Measurements from ENCODE around the gene ABLIM3. TPM values are rescaled to one million over a fixed set of nuclear protein-coding genes. Genes with fewer than 3 reads are reported as not detected.

Gene ABLIM3
- total RNA-seq, 1 experiment from 2014 or later, result 14.3 TPM

DNA sequence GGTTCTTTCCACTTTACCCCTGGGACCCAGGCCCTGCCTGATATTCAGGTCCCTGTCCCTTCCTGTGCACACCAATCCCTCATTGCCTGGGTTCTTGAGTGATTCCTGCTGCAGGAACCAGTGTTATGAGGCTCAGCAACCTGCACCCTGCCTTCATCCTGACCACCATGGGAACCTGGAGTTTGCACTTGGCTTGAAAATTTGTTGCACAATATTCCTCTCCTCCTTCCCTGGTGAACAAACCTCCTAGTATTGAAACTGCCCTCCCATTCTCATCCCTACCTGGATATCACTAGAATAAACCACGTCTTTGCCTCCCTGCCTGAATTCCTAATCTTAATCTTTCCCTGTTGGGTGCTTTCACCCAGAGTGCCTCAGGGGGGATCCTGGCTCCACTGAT, 78.3 kb downstream of the ABLIM3 start:
- ATAC-seq (no peak), DNase-seq (ENCODE audit: low read depth, low spot score) (no peak)
- no peak for TF ChIP-seq RAD21 (IDR thresholded peaks at IDR 0.05; ENCODE audit: low read depth)
- TF ChIP-seq SIN3A (IDR thresholded peaks at IDR 0.05; ENCODE audit: low read depth), result no peak
- TF ChIP-seq, protein P1, sequence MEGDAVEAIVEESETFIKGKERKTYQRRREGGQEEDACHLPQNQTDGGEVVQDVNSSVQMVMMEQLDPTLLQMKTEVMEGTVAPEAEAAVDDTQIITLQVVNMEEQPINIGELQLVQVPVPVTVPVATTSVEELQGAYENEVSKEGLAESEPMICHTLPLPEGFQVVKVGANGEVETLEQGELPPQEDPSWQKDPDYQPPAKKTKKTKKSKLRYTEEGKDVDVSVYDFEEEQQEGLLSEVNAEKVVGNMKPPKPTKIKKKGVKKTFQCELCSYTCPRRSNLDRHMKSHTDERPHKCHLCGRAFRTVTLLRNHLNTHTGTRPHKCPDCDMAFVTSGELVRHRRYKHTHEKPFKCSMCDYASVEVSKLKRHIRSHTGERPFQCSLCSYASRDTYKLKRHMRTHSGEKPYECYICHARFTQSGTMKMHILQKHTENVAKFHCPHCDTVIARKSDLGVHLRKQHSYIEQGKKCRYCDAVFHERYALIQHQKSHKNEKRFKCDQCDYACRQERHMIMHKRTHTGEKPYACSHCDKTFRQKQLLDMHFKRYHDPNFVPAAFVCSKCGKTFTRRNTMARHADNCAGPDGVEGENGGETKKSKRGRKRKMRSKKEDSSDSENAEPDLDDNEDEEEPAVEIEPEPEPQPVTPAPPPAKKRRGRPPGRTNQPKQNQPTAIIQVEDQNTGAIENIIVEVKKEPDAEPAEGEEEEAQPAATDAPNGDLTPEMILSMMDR (IDR thresholded peaks at IDR 0.05 in 2 of 3, conservative IDR thresholded peaks at IDR 0.05 in 1 of 3; ENCODE audit: borderline replicate concordance in 1 of 3, insufficient read depth in 1 of 3, low read depth in 2 of 3, low read length in 2 of 3), result no peak
- no peak for TF ChIP-seq CBX3 (IDR thresholded peaks at IDR 0.05; ENCODE audit: low read depth)
- no peak for TF ChIP-seq EGR1 (IDR thresholded peaks at IDR 0.05; ENCODE audit: low read depth)
- TF ChIP-seq, protein P2, sequence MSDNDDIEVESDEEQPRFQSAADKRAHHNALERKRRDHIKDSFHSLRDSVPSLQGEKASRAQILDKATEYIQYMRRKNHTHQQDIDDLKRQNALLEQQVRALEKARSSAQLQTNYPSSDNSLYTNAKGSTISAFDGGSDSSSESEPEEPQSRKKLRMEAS (IDR thresholded peaks at IDR 0.05), result no peak
- TF ChIP-seq, protein P3, sequence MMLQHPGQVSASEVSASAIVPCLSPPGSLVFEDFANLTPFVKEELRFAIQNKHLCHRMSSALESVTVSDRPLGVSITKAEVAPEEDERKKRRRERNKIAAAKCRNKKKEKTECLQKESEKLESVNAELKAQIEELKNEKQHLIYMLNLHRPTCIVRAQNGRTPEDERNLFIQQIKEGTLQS (IDR thresholded peaks at IDR 0.05), result no peak
- TF ChIP-seq SP1 (IDR thresholded peaks at IDR 0.05; ENCODE audit: low read depth), result no peak
- TF ChIP-seq EZH2phosphoT487 (IDR thresholded peaks at IDR 0.05; ENCODE audit: borderline replicate concordance), result no peak
- no peak for TF ChIP-seq ZFX (IDR thresholded peaks at IDR 0.05)
- no peak for TF ChIP-seq YY1 (IDR thresholded peaks at IDR 0.05; ENCODE audit: extremely low read depth, insufficient replicate concordance, low read depth, low read length)
- no peak for TF ChIP-seq ELF1 (IDR thresholded peaks at IDR 0.05; ENCODE audit: borderline replicate concordance, low read depth)
- TF ChIP-seq POLR2A (IDR thresholded peaks at IDR 0.05; ENCODE audit: borderline replicate concordance, extremely low read depth, insufficient read depth, insufficient read length), result no peak
- TF ChIP-seq CEBPB (IDR thresholded peaks at IDR 0.05; ENCODE audit: low read depth), result no peak

More for the DNA sequence above, 78.3 kb downstream of the ABLIM3 start:
- H3K79me2 ChIP-seq (ENCODE audit: insufficient read depth, low read length), result no peaks in the 10 kb centered on the region
- no peaks in the 10 kb centered on the region for H3K36me3 ChIP-seq (ENCODE audit: control insufficient read depth in 1 of 2, insufficient read depth in 2 of 2, low read length in 2 of 2)
- RAD21 ChIA-PET (ENCODE audit: low non-redundant PET in 1 of 2, low total read pairs in 2 of 2, uncharacterized antibody in 2 of 2, unreplicated experiment in 2 of 2), result no interaction called here
- H2AFZ ChIP-seq (ENCODE audit: low read depth, low read length, poor library complexity, severe bottlenecking), result no peak overlapping the region
- no peaks in the 10 kb centered on the region for H3K4me1 ChIP-seq (ENCODE audit: control insufficient read depth in 1 of 2, insufficient read depth in 2 of 2, low read length in 2 of 2)
- H3K27ac ChIP-seq (ENCODE audit: low read depth, low read length), result no peak overlapping the region
- no TSS peak for BruUV-seq (replicated peaks)
- no peaks in the 10 kb centered on the region for H3K27me3 ChIP-seq (ENCODE audit: insufficient read depth, low read length)
- H3K9me2 ChIP-seq (ENCODE audit: insufficient read depth), result no peaks in the 10 kb centered on the region
- CTCF ChIA-PET, result no interaction called here
- no peaks in the 10 kb centered on the region for H4K20me1 ChIP-seq (ENCODE audit: insufficient read depth)
- H3K9me3 ChIP-seq (ENCODE audit: control insufficient read depth in 1 of 2, insufficient read depth in 1 of 2, low read depth in 1 of 2, low read length in 2 of 2), result no peaks in the 10 kb centered on the region
- no peak overlapping the region for H3K9ac ChIP-seq (ENCODE audit: low read length)
- POLR2A ChIA-PET, result no interaction called here
- intact Hi-C loops (cut with micrococcal nuclease), result no loop called here
- no peak overlapping the region for H3K4me3 ChIP-seq (replicated peaks in 1 of 2; ENCODE audit: low read depth in 1 of 2, low read length in 2 of 2)
- no peak overlapping the region for H3K4me2 ChIP-seq (ENCODE audit: low read length)

All from HCT116 (cell line).